GM18873 (cell line): ENCODE measurements around the gene SLC2A3.
"Not testable (repeated sequence)": the region's sequence is repeated elsewhere in the genome, so short reads cannot be mapped to it uniquely, and the experiment has no call there.

Source experiments
- ATAC-seq: cut with Tn5 transposase; IDR thresholded peaks from one replicate; pipeline ENCODE4 v1.9.1; 2021; ENCODE audit warnings: mild to moderate bottlenecking, moderate library complexity, moderate number of reproducible peaks; ENCODE audit not compliant: unreplicated experiment, low FRiP score

SLC2A3 gene

DNA sequence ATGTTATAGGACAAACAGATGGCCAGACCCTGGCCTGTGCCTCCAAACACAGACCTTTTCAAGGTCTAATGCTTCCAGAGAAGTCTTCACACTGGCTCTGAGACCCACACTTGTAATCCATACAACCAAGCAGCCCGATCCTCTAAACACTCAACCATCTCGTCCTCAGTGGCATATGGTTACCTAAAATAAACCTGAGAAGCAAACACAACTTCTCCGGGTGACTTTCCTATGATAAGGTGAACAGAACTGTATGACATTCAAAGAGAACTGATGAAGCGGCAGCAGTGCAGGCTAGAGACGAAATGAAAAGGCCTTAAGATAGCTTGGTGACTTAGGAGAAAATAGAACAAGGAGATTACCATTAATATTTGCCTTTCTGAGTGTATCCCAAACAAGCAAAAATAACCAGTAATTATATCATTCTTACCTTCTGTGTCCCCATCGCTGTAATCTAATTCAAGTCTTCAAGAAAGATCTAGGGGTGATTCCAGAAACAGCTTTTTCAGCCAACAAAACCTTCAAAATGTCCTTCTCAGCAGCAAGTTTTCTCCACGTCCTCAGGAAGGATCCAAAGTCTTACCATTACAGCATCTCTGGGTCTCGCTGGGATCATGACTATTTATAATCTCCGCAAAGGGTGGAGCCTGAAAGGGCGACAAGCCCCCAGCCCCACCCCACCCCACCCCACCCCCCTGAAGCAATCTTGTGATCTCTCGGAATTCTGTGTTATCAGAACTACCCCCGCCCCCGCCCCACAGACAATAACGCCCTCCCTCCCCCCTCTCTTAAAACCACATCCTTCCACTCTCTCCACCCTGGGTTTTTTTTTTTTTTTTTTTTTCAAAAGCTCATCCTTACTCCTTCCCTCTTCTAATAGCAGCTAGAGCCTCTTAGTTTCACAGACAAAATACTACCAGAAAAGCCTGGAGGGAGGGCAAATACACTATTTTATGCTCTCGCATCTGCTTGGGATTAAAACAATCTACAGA lies at the start of gene SLC2A3:
Gene SLC2A3, minus strand, starts transcription at position 598 of the 992 bp plus-strand sequence. Its CDS starts 153 bp downstream, at position 445.
- no peak for ATAC-seq

- no peak for ATAC-seq
Measured at GRCh38 chr12:7984900-7985299, 48.9 kb upstream of the SLC2A3 start.

- ATAC-seq: not testable (repeated sequence)
Measured at GRCh38 chr12:7983460-7983859, 47.5 kb upstream of the SLC2A3 start.

DNA sequence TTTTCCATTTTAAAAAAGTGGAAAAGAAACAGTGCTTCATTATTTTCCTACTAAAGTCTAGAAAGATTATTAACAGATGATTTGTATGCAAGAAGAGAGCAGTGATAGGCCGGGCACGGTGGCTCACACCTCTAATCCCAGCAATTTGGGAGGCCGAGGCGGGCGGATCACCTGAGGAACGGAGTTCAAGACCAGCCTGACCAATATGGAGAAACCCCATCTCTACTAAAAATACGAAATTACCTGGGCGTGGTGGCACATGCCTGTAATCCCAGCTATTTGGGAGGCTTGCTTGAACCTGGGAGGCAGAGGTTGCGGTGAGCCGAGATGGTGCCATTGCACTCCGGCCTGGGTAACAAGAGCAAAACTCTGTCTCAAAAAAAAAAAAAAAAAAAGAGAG lies 47.0 kb upstream of the SLC2A3 start:
- not testable (repeated sequence) for ATAC-seq

GRCh38 chr12:7982332-7982735 lies 46.3 kb upstream of the SLC2A3 start:
- ATAC-seq: not testable (repeated sequence)

DNA sequence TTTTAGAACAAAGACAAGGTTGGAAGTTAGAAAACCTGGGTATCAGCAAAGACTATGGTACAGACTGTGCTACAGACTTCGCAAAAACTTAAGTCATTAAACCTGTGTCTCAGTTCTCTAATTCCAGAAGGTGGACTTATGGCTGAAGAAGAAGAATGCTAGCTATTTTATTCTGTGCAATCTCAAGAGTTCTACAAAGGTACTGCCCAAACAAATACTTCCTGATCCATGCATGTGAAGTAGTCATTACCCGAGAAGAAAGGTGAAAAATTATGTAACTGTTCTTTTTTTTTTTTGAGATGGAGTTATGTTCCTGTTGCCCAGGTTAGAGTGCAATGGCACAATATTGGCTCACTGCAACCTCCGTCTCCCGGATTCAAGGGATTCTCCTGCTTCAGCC lies 45.5 kb upstream of the SLC2A3 start:
- ATAC-seq: no peak

DNA sequence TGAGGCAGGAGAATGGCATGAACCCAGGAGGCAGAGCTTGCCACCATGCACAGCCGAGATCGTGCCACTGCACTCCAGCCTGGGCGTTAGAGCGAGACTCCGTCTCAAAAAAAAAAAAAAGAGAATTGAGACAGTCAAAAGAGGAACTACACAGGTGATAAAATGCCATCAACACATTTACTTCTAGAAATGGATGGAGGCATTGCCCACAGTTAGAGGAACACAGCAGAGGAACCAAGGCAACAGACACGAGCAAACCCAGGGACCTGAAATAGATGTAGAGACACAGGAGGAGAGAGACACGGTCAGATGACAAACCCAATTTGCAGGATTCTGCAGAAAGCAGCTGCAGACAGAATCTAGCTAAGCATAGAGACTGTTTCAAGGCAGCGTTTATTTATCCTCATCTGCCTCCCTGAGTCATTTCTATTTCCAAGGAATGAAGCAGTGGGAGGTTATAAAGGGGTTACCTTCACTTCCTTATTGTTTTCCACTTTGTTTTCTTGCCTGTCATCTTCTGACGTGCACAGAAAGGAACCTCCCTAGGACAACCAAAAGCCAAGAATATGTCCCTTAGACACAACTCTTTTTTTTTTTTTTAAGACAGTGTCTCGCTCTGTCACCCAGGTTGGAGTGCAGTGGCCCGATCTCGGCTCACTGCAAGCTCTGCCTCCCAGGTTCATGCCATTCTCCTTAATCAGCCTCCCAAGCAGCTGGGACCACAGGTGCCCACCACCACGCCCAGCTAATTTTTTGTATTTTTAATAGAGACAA lies 41.6 kb upstream of the SLC2A3 start:
- ATAC-seq: not testable (repeated sequence)

DNA sequence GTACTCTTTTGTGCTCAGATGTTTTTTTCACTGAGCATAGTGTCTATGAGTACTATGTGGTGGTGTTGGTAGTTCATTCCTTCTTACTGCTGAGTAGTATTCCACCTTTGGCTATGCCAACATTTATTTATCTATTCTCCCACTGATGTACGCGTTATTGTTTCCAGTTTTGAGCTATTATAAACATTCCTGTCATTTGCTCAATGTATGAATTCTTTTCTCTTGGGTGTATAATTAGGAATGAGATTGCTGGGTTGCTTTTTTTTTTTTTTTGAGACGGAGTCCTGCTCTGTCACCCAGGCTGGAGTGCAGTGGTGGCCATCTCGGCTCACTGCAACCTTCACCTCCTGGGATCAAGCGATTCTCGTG lies 37.5 kb upstream of the SLC2A3 start:
- ATAC-seq: no peak

- no peak for ATAC-seq
Measured at GRCh38 chr12:7972734-7973456, 36.9 kb upstream of the SLC2A3 start.

DNA sequence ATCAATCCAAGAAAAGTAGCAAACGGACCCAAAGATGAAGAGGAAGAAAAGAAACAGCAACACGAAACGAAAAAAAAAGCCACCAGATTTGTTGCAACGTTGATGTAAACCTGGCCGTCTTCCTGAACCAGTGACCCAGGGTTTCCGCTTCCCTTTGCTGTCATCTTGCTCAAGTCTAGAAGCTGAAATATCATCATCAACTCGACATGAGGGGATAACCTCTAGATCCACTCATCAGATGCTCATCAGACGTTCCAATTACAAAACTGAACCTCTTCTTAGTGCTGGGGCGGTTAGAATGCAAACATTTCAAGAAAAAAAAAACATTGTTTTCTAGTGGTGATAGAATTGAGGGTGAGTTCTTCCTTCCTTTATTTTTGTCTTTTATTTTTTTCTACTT lies 36.3 kb upstream of the SLC2A3 start:
- not testable (repeated sequence) for ATAC-seq

DNA sequence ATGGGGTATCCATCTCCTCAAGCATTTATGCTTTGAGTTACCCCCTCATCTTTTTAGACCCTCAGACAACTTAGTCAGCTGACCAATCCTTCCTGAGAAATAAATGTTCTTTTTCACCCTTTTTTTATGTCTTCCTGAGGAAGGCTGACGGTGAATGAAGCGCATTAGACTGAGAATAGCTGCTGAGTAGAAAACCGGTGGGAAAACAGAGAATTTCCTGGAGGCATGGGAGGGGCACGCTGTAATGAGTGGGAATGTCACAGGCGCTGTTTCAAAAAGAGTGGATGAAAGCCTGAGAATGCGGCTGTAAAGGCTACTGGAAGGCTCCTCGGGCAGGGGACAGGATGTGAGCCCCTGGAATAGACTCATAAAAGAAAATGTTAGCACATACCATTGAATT lies 35.8 kb upstream of the SLC2A3 start:
- not testable (repeated sequence) for ATAC-seq

DNA sequence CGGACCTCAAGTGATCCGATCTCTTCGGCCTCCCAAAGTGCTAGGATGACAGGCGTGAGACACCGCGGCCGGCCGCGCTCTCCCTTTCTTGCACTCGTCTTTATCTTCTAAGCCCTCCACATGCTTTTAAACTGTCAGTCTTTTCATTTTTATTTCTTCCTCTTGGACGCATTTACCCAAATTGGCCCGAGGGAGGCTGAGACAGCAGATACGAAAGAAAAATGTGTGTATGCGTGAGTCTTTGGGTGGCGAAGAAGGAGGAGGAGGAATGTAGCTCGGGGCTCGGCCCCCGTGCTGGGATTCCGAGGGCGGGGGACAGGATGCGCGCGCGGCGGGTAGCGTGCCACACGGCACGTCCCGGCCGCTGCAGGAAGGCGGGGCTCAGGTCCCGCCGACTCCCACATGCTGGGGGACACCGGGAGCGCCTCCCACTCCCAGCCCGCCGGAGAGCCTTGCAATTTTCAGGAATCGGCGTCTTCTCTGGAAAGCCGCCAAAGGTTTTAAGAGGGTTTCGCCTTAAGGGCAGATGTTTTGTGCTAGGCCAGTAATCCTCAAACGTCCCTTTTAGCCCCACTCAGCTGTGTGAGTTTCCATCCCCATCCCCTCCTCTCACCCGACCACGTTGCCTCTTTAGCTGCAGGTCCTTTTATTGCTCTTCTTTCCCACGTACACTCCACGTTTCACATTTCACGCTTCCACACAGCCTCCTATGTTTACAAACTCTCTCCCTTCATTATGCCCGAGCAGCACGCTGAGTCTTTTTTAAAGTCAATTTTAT lies 34.7 kb upstream of the SLC2A3 start:
- peak; percentile 75 for ATAC-seq

DNA sequence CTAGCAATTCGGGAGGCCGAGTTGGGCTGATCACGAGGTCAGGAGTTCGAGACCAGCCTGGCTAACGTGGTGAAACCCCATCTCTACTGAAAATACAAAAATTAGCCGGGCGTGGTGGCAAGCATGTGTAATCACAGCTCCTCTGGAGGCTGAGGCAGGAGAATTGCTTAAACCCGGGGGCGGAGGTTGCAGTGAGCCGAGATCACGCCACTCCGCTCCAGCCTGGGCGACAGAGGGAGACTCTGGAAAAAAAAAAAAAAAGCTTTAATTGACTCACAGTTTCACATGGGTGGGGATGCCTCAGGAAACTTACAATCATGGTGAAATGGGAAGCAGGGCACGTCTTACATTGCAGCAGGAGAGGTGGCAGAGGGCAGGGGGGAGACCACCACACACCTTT lies 30.6 kb upstream of the SLC2A3 start:
- ATAC-seq: no peak

DNA sequence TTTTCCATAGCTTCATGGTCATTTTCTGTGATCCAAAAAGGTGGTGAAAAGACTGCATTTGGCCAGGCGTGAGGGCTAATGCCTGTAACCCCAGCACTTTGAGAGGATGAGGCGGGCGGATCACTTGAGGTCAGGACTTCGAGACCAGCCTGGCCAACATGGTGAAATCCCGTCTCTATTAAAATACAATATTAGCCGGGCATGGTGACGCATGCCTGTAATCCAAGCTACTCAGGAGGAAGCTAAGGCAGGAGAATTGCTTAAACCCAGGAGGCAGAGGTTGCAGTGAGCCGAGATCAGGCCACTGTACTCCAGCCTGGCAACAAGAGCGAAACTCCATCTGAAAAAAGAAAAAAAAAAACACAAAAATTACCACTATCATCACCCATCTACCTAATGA lies 28.7 kb upstream of the SLC2A3 start:
- not testable (repeated sequence) for ATAC-seq

DNA sequence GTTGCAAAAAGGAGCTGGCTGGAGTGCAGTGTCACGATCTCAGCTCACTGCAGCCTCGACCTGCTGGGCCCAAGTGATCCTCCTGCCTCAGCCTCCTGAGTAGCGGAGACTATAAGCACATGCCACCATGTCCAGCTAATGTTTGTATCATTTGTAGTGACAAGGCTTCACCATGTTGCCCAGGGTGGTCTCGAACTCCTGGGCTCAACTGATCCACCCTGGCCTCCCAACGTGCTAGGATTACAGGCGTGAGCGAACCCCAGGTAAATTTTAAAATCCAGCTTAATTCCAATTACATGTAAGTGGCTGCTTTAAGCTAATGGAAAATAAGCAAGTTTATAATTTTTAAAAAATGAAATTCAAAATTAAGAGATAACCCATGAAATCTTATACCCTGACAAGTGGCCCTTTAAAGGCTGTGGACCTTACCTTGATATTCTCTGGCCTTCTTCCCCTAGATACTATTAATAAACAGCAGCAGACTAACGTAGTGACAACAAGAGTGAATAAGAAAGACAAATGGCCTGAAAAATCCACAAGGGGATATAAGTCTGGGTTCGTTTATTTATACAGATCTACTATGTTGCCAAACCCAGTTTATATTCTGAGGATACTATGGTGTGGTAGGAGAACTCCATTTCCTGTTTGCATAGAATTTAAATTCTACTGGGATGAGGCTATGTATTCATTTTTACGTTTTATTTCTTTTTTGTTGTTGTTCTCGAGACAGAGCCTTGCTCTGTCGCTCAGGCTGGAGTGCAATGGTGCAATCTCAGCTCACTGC lies 25.6 kb upstream of the SLC2A3 start:
- ATAC-seq: no peak

- peak; percentile 42 for ATAC-seq
Measured at GRCh38 chr12:7959701-7960121, 23.7 kb upstream of the SLC2A3 start.

DNA sequence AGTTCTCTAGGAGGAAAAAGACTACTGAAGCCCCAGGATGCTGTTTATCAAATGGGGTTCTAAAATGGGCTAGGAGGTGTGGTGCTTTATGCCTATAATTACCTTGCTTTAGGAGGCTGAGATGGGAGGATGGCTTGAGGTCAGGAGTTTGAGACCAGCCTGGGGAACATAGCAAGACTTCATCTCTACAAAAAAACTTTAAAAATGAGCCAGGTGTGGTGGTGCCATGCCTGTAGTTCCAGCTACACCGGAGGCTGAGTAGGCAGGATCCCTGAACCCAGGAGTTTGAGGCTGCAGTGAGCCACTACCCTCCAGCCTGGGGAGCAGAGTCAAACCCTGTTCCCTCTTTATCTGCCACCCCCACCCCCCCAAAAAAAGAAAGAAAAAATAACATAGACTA lies 23.3 kb upstream of the SLC2A3 start:
- no peak for ATAC-seq

GRCh38 chr12:7954877-7955276 lies 18.9 kb upstream of the SLC2A3 start:
- not testable (repeated sequence) for ATAC-seq

DNA sequence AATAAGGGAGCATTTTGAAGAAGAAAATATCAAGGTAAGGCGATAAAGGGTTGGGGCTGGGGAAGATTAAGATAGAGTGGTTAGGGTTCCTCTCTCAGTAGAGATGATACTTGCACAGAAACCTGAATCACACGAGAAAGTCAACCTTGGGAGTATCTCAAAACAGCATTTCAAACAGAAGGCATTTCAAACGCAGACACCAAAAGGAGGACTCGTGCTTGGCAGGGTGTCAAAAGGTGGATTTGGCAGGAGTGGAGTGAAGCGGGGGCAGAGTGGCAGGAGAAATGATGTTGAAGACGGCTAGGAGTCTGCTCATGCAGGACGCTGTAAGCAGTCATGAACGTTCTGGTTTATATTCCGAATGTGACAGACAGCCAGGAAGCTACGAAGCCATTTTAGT lies 18.4 kb upstream of the SLC2A3 start:
- not testable (repeated sequence) for ATAC-seq
